Activated T-helper 1 cell treated with anti-CD3 and anti-CD28 coated beads, Interleukin-12 subunit alpha, Interleukin-12 subunit beta, Interleukin-2, Interleukin-4 antibody, amounts not matched to agents 30 ng/mL and 10 ng/mL and 1 ng/mL, durations not matched to agents 14 hours and 24 hours and 36 hours (primary cell): ENCODE data around the gene ALDH16A1. TPM values are rescaled to one million over a fixed set of nuclear protein-coding genes. Genes with fewer than 3 reads are reported as not detected.

ENCODE experiments used
- DNase-seq: peaks from one replicate; pipeline ENCODE4 v3.0.0; 2021; ENCODE audit warnings: low spot score
- H3K27ac Mint-ChIP-seq: one replicate; pipeline ENCODE4 v1.8.0; 2021; ENCODE audit warnings: mild to moderate bottlenecking, mixed read lengths
- H3K27me3 Mint-ChIP-seq: one replicate; pipeline ENCODE4 v1.8.0; 2022; ENCODE audit warnings: mild to moderate bottlenecking, moderate library complexity, mixed read lengths; ENCODE audit not compliant: insufficient read depth
- H3K36me3 Mint-ChIP-seq: one replicate; pipeline ENCODE4 v1.8.0; 2021; ENCODE audit warnings: low read depth, mixed read lengths
- H3K4me1 Mint-ChIP-seq: one replicate; pipeline ENCODE4 v1.8.0; 2021; ENCODE audit warnings: low read depth, mixed read lengths
- H3K4me3 Mint-ChIP-seq: one replicate; pipeline ENCODE4 v1.8.0; 2021; ENCODE audit warnings: mild to moderate bottlenecking, moderate library complexity, mixed read lengths
- H3K9me3 Mint-ChIP-seq: one replicate; pipeline ENCODE4 v1.8.0; 2021; ENCODE audit warnings: mixed read lengths
- intact Hi-C: fragments of 100-400 bp; cut with micrococcal nuclease; formaldehyde crosslinking; loops from one replicate; pipeline ENCODE4 v1.15.1; 2024
- total RNA-seq: library from RNA; stranded (reverse); gene quantifications from 2 replicates; pipeline ENCODE4 v1.2.3, GENCODE V29; 2022

ALDH16A1 gene
- total RNA-seq, 1 donor from 2014 or later, result 23.1 TPM

DNA sequence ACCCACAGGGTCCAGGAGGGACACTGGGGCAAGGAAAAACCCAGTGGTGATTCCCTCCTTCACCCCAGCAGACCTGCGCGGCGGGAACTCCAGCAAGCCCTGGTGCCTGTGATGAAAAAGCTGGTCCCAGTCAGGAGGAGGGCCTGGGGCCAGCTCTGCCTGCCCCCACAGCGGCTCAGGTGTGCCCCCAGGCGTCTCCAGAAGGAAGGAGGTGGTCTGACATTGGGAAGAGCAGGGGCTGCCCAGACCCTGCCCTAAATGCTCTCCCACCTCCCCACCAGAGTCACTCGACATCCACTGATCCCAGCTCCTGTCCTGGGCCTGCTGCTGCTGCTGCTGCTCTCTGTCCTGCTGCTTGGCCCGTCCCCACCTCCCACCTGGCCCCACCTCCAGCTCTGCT lies 35.9 kb upstream of the ALDH16A1 start:
- peaks cover 44% of the 10 kb centered on the region for H3K27me3 Mint-ChIP-seq
- peaks cover 13% of the 10 kb centered on the region for H3K4me1 Mint-ChIP-seq
- H3K27ac Mint-ChIP-seq, result no peak overlapping the region
- no peaks in the 10 kb centered on the region for H3K9me3 Mint-ChIP-seq
- H3K36me3 Mint-ChIP-seq, result peaks cover 3% of the 10 kb centered on the region
- H3K4me3 Mint-ChIP-seq, result no peak overlapping the region
- intact Hi-C loops, result no loop called here
- DNase-seq, result no peak

DNA sequence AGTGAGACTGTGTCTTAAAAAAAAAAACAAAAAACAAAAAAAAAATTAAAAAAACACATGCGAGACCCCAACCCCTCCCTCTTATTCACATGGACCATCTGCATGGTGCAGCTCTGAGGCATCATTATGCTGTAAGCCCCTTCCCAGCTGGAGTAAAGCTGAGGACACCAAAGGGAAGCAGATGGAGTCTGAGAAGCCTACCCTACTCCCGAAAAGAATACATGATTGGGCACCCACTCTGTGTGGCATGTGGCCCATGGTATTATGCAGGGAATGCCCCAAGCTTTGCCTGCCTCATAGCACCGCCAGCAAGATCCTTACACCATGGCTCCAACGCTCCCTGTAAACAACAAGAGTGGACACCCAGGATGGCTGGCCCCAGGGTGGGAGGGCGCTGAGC lies 34.5 kb upstream of the ALDH16A1 start:
- Mint-ChIP-seq H3K36me3 (peaks cover 3% of the 10 kb centered on the region), H3K4me3 (no peak overlapping the region), H3K27ac (no peak overlapping the region), H3K9me3 (no peaks in the 10 kb centered on the region), H3K27me3 (peaks cover 51% of the 10 kb centered on the region), H3K4me1 (peaks cover 21% of the 10 kb centered on the region)
- DNase-seq, result no peak
- intact Hi-C loops, result no loop called here

DNA sequence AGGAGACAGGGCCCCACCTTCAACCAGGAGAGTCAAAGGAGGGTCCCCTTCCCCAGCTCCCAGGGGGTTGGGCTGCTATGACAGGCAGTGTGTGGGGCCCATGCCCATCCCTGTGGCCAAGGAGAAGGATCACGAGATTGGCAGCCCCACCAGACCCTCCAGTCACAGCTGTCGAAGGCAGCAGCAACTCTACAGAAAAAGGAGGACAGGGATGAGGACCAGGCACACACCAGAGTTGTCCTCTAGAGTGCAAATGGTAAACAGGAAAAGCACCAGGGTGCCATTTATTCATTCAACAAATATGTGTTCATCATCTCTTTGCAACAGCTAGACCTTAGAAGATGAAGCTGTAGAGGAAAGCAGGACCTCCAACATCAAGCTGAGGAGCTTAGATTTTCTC lies 33.9 kb upstream of the ALDH16A1 start:
- intact Hi-C loops, result no loop called here
- Mint-ChIP-seq H3K4me1 (peaks cover 27% of the 10 kb centered on the region), H3K9me3 (no peaks in the 10 kb centered on the region), H3K4me3 (no peak overlapping the region), H3K27me3 (peaks cover 58% of the 10 kb centered on the region), H3K36me3 (peaks cover 3% of the 10 kb centered on the region), H3K27ac (no peak overlapping the region)
- DNase-seq, result no peak

DNA sequence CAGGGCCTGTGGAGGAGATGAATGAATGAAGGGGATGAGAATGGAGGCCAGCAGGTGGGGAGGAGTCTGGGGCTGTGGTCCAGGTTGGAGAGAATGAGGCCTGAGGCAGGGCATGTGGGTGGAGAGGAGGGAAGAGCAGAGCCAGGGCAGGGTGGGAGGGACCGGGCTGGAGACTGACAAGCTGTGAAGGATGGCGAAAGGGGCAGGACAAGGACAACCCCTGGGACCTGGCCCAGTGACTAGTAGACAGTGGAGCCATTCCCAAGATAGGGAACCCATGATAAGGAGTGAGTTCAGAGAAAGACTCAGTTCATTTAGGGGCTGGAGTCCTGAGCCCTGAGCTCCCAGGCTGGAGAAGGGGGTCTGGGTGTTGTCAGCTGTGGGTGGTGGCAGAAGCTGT lies 32.8 kb upstream of the ALDH16A1 start:
- DNase-seq, result no peak
- intact Hi-C loops, result no loop called here
- Mint-ChIP-seq H3K4me3 (peak overlapping the region; percentile 52), H3K27ac (no peak overlapping the region), H3K9me3 (no peaks in the 10 kb centered on the region), H3K27me3 (peaks cover 67% of the 10 kb centered on the region), H3K36me3 (peaks cover 3% of the 10 kb centered on the region), H3K4me1 (peaks cover 27% of the 10 kb centered on the region)

DNA sequence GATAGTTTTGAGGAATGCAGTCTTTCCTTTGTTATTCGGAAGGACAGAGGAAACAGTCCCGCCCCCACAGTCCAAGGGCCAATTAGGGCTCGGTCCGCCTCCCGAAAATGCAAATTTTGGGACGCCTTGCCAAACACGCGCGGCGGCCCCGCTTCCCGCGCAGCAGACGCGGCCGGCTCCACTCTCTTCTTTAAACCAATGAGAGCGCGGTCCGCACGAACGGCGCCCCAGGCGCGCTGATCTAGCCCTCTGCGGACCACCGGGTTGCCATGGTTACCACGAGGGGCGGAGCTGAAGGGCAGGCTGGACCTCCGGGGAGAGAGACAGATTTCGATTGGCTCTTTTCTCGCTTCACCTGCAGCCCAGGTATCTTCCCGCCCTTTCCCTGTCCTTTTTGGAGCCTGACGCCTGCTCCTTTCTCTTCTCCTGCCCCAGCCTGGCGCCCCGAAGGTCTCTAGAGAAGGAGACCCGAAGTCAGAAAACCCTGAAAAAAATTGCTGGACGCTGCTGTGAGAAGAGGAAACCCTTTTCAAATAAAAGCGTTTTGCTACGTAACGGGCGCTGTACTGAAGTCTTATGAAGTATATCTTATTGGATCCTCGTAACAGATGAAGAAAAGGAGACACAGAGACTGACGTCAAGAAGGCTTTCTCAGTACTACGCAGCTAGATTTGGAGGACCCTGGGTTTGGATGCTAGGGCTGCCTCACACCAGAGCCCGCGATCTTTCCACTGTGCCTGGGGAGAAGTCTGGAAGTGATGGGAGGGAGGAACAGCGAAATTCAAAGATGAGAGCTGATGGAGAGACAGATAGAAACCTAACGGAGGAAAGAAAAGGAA lies 31.8 kb upstream of the ALDH16A1 start:
- intact Hi-C loops, result no loop called here
- Mint-ChIP-seq H3K4me3 (peak overlapping the region; percentile 31), H3K27me3 (peaks cover 77% of the 10 kb centered on the region), H3K9me3 (no peaks in the 10 kb centered on the region), H3K27ac (no peak overlapping the region), H3K36me3 (peaks cover 3% of the 10 kb centered on the region), H3K4me1 (peaks cover 36% of the 10 kb centered on the region)
- peak; percentile 42 for DNase-seq

DNA sequence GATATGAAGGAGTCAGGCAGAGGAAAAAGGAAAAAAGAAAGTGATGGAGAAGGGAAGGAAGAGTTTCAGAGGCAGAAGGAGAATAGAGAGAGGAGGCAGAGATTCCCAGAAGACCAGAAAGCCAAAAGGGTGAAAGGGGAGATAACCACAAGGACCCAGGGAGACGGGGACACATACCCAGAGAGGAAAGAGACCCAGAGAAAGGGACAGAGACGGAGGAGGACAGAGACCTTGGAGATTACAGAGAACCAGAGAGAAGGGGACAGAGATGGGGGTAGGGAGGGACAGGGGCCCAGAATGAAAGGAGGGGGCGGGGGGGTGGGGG lies 31.2 kb upstream of the ALDH16A1 start:
- Mint-ChIP-seq H3K9me3 (no peaks in the 10 kb centered on the region), H3K4me3 (peak overlapping the region; percentile 31), H3K36me3 (peaks cover 3% of the 10 kb centered on the region), H3K27ac (no peak overlapping the region), H3K4me1 (peaks cover 42% of the 10 kb centered on the region), H3K27me3 (peaks cover 83% of the 10 kb centered on the region)
- no peak for DNase-seq
- intact Hi-C loops, result loop anchor here (1.0 kb wide), 2 partner anchors 9 to 21 kb away; no protein-coding TSS in a partner anchor

DNA sequence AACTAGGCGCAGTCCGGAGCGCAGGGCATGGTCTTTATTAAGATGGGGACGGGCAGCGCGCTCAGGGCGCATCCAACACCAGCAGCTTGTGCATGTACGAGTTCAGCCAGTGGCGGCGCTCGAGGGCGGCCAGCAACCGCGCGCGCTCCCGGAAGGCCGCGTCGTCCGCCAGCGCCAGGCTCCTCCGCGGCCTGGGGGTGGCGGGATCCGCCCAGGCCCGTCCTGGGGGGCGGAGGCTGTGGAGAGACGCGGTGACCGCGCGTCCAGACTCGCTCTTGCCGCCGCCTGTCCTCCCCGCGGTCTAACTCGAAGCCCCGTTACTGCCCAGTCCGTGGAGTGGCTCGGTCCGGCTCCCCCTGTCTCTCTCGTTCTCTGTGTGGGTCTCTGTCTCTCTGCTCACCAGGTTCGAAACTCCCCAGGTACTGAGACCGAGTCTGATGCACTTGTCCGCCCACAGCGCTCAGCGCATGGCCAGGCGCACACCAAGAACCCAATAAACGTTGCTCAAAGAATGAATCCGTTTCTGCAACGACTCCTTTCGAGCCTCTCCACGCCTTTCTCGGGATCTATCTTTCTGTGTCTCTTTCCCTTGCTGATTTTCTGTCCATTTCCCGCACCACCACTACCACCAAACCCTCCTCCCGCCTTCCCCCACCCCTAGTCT lies 30.5 kb upstream of the ALDH16A1 start:
- peak overlapping the region; percentile 68 for H3K27ac Mint-ChIP-seq
- peak overlapping the region; percentile 80 for H3K4me3 Mint-ChIP-seq
- intact Hi-C loops, result loop anchor here (1.0 kb wide), 2 partner anchors 9 to 21 kb away; no protein-coding TSS in a partner anchor
- peaks cover 3% of the 10 kb centered on the region for H3K36me3 Mint-ChIP-seq
- H3K9me3 Mint-ChIP-seq, result no peaks in the 10 kb centered on the region
- peaks cover 47% of the 10 kb centered on the region for H3K4me1 Mint-ChIP-seq
- peaks cover 86% of the 10 kb centered on the region for H3K27me3 Mint-ChIP-seq
- DNase-seq, result peak; percentile 58

DNA sequence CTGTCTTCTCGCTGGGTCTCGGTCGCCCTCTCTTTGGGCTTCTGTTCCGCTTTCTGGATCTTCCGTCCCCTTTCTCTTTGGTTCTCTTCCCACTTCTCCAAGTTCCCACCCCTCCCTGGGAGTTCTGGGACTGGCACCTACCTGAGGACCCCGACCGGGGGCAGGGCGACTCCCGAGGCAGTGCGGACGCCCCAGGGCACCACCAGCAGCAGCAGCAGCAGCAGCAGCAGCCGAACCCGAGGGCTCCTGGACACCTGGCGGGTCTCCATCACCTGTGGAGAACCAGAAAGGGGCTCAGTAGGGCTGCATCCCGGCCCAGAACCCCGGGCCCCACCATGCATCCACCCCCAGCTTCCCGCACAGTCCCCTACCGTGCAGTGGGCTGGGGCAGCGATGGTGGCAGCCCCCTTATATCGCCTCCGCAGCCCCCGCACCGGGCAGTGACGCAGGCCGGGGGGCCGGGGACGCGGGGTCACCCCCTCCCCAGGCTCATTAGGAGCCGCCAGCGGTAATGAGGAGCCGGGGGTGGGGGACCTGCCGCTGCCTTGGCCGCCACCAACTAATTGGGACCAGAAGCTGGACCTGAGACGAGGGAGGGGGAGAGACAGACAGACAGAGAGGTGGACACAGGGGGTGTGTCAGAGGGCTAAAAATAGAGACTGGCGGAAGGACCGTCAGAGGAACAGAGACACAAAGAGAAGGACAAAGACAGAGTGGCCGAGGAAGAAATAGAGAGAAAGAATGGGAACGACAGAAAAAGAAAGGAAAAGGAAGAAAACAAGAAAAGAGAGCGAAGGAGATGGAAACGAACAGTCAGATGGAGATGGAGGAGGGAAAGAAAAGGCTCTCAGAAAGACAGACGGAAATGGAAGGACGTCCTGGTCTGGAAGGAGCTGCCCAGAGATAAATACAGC lies 29.7 kb upstream of the ALDH16A1 start, which contains the start of gene PTH2:
PTH2 (minus strand) TSS at position 371 of the 914 bp plus-strand sequence; CDS start at position 269, 102 bp downstream.
- intact Hi-C loops, result no loop called here
- H3K4me1 Mint-ChIP-seq, result peaks cover 55% of the 10 kb centered on the region
- H3K4me3 Mint-ChIP-seq, result peak within 1 kb of the TSS; percentile 80
- peaks cover 3% of the 10 kb centered on the region for H3K36me3 Mint-ChIP-seq
- DNase-seq, result no peak
- no peaks in the 10 kb centered on the region for H3K9me3 Mint-ChIP-seq
- H3K27me3 Mint-ChIP-seq, result peaks cover 88% of the 10 kb centered on the region
- peak within 1 kb of the TSS; percentile 68 for H3K27ac Mint-ChIP-seq

DNA sequence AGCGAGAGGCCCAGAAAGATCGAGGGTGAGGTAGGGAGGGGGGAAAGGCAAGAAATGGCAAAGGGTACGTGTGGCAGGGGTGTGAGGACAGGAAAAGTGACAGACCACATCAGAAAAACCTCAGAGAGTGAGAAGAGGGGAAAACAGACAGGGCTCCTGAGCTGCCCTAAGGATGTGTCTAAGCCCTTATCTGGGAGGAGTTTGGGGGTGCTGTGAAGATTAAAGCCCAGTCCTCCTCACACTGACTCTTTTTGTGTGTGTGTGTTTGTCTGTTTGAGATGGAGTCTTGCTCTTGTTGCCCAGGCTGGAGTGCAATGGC lies 29.1 kb upstream of the ALDH16A1 start:
- Mint-ChIP-seq H3K4me3 (peak overlapping the region; percentile 69), H3K9me3 (no peaks in the 10 kb centered on the region), H3K4me1 (peaks cover 56% of the 10 kb centered on the region), H3K27me3 (peaks cover 85% of the 10 kb centered on the region), H3K27ac (no peak overlapping the region), H3K36me3 (peaks cover 3% of the 10 kb centered on the region)
- DNase-seq, result no peak
- intact Hi-C loops, result no loop called here

DNA sequence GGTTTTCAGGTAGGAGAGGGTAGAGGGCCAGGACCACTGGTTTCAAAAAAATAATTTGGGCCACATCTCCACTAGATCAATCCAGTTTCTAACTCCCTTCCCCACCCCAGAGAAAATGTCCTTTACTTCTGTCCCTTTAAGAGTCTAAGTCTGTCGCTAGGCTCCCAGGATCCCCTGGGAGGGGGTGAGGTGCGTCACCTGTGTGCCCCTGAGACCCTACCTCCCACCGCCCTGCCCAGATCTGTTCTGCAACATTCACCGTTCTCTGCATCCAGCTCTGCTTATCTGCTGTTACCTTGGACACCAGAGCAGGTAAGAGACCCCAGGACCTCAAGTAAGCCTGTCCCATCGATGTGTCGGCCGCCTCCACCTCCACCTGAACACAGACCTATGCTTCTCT lies 27.8 kb upstream of the ALDH16A1 start, which contains the start of gene GFY:
GFY (plus strand) TSS at position 211 of the 400 bp plus-strand sequence. CDS start 1,043 bp downstream, outside the sequence.
- intact Hi-C loops, result no loop called here
- peaks cover 86% of the 10 kb centered on the region for H3K27me3 Mint-ChIP-seq
- H3K27ac Mint-ChIP-seq, result no peak within 1 kb of the TSS
- H3K9me3 Mint-ChIP-seq, result no peaks in the 10 kb centered on the region
- no peak for DNase-seq
- no peak within 1 kb of the TSS for H3K4me3 Mint-ChIP-seq
- peaks cover 61% of the 10 kb centered on the region for H3K4me1 Mint-ChIP-seq
- peaks cover 2% of the 10 kb centered on the region for H3K36me3 Mint-ChIP-seq

DNA sequence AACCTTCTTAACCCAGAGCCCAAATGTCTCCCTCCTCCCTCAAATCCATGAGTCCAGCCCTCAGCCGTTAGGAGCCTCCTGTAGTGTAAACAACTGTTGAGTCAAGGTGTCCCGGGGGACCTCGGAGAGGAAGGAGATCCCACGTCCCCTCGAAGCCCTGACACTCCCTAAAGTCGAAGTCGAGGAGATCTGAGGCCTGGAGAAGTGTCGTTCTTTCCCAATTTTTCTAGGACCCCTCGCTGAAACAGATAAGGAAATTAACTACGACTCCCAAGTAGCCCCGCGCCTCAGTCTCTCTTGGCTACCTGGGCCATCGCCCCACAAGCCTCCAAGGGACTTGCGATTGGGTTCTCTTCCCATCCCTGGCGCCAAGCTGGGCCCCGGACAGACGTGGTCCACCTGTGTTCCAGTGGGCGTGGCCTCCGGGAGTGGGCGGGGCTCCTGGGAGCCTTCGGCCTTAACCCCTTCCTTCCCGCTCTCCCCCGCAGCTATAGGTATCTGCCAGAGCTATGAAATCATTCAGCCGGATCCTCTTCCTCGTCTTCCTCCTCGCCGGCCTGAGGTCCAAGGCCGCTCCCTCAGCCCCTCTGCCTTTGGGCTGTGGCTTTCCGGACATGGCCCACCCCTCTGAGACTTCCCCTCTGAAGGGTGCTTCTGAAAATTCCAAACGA lies 27.0 kb upstream of the ALDH16A1 start:
- H3K27me3 Mint-ChIP-seq, result peaks cover 85% of the 10 kb centered on the region
- H3K4me3 Mint-ChIP-seq, result no peak overlapping the region
- no peak overlapping the region for H3K27ac Mint-ChIP-seq
- intact Hi-C loops, result no loop called here
- H3K9me3 Mint-ChIP-seq, result no peaks in the 10 kb centered on the region
- H3K36me3 Mint-ChIP-seq, result peaks cover 2% of the 10 kb centered on the region
- no peak for DNase-seq
- H3K4me1 Mint-ChIP-seq, result peaks cover 60% of the 10 kb centered on the region

DNA sequence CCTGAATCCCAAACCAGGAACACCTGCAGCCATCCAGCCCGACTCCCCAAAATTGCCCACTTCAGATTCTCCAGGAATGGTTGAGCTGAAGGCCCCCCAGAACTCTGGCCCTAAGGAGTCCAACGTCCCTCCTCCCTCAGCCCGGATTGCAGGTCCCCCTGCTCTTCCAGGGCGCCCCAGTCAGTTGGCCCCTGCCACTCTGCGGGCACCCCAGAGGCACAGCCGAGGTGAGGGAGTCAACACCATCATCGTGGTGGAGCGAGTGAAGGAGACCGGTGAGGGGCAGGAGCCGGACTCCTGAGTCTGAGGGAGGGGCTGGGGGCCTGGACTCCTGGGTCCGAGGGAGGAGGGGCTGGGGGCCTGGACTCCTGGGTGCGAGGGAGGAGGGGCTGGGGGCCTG lies 25.7 kb upstream of the ALDH16A1 start:
- Mint-ChIP-seq H3K4me1 (peaks cover 50% of the 10 kb centered on the region), H3K9me3 (no peaks in the 10 kb centered on the region), H3K36me3 (no peaks in the 10 kb centered on the region), H3K4me3 (no peak overlapping the region), H3K27ac (no peak overlapping the region), H3K27me3 (peaks cover 83% of the 10 kb centered on the region)
- intact Hi-C loops, result no loop called here
- no peak for DNase-seq
